KMS-11 (cell line): ENCODE results near the gene ADAMTS9.

Experiments
- H2AFZ ChIP-seq: fragments of 200-600 bp; sonication (generic); 2 replicates; pipeline ENCODE4 v1.6.1; 2016; ENCODE audit warnings: antibody characterized with exemption, mixed run types, low read depth
- H3K27ac ChIP-seq: fragments of 200-600 bp; sonication (generic); 2 replicates; pipeline ENCODE4 v1.6.1; 2016; ENCODE audit warnings: mild to moderate bottlenecking, mixed run types
- H3K27me3 ChIP-seq: fragments of 200-600 bp; sonication (generic); 2 replicates; pipeline ENCODE4 v1.6.1; 2017; ENCODE audit warnings: mild to moderate bottlenecking, low read depth, mixed run types, moderate library complexity; ENCODE audit not compliant: insufficient read depth
- H3K36me3 ChIP-seq: fragments of 200-600 bp; sonication (generic); 2 replicates; pipeline ENCODE4 v1.6.1; 2017; ENCODE audit warnings: mild to moderate bottlenecking, mixed run types; ENCODE audit not compliant: insufficient read depth
- H3K4me1 ChIP-seq: fragments of 200-600 bp; sonication (generic); 2 replicates; pipeline ENCODE4 v1.6.1; 2016; ENCODE audit warnings: mild to moderate bottlenecking, low read depth, mixed run types; ENCODE audit not compliant: poor library complexity, severe bottlenecking
- H3K4me2 ChIP-seq: fragments of 200-600 bp; sonication (generic); 2 replicates; pipeline ENCODE4 v1.7.0; 2016; ENCODE audit warnings: mild to moderate bottlenecking, mixed run types
- H3K4me3 ChIP-seq: fragments of 200-600 bp; sonication (generic); IDR thresholded peaks from 2 replicates; pipeline ENCODE4 v1.6.1; 2017; ENCODE audit warnings: low read depth, low read length, mixed read lengths; ENCODE audit not compliant: insufficient read depth
- H3K79me2 ChIP-seq: fragments of 200-600 bp; sonication (generic); 2 replicates; pipeline ENCODE4 v1.6.1; 2016; ENCODE audit warnings: low read depth, mixed run types; ENCODE audit not compliant: insufficient read depth
- H3K9ac ChIP-seq: fragments of 200-600 bp; sonication (generic); 2 replicates; pipeline ENCODE4 v1.6.1; 2016; ENCODE audit warnings: mild to moderate bottlenecking, mixed run types
- H4K20me1 ChIP-seq: fragments of 200-600 bp; sonication (generic); 2 replicates; pipeline ENCODE4 v1.6.1; 2016; ENCODE audit warnings: mild to moderate bottlenecking, mixed run types; ENCODE audit not compliant: insufficient read depth
- CTCF ChIP-seq: fragments of 200-600 bp; sonication (generic); conservative IDR thresholded peaks from 2 replicates; pipeline ENCODE4 v1.6.1; 2017; ENCODE audit warnings: low read depth, mild to moderate bottlenecking, antibody characterized with exemption, low read length, moderate library complexity, mixed read lengths

The ADAMTS9 gene

GRCh38 chr3:64508140-64508539 lies 179.7 kb downstream of the ADAMTS9 start:
- Histone ChIP-seq H4K20me1 (no peaks in the 10 kb centered on the region), H3K4me3 (no peak overlapping the region), H2AFZ (no peak overlapping the region), H3K79me2 (no peaks in the 10 kb centered on the region), H3K27ac (no peak overlapping the region), H3K36me3 (no peaks in the 10 kb centered on the region), H3K27me3 (no peaks in the 10 kb centered on the region), H3K4me1 (no peaks in the 10 kb centered on the region), H3K4me2 (no peak overlapping the region), H3K9ac (no peak overlapping the region)
- TF ChIP-seq CTCF, result no peak

- no peak for TF ChIP-seq CTCF
- no peaks in the 10 kb centered on the region for H3K36me3 ChIP-seq
- H3K4me2 ChIP-seq, result no peak overlapping the region
- H3K27me3 ChIP-seq, result no peaks in the 10 kb centered on the region
- H3K27ac ChIP-seq, result no peak overlapping the region
- H3K79me2 ChIP-seq, result no peaks in the 10 kb centered on the region
- no peak overlapping the region for H3K4me3 ChIP-seq
- H3K4me1 ChIP-seq, result no peaks in the 10 kb centered on the region
- H2AFZ ChIP-seq, result no peak overlapping the region
- no peaks in the 10 kb centered on the region for H4K20me1 ChIP-seq
- H3K9ac ChIP-seq, result no peak overlapping the region
Measured at GRCh38 chr3:64506255-64506654, 181.5 kb downstream of the ADAMTS9 start.

- Histone ChIP-seq H3K4me1 (no peaks in the 10 kb centered on the region), H3K36me3 (no peaks in the 10 kb centered on the region), H2AFZ (no peak overlapping the region), H3K9ac (no peak overlapping the region), H3K79me2 (no peaks in the 10 kb centered on the region), H3K27me3 (no peaks in the 10 kb centered on the region), H3K4me3 (no peak overlapping the region), H3K27ac (no peak overlapping the region), H4K20me1 (no peaks in the 10 kb centered on the region), H3K4me2 (no peak overlapping the region)
- TF ChIP-seq CTCF, result no peak
Measured at GRCh38 chr3:64505419-64505818, 182.4 kb downstream of the ADAMTS9 start.

GRCh38 chr3:64502284-64502683 lies 185.5 kb downstream of the ADAMTS9 start:
- Histone ChIP-seq H4K20me1 (no peaks in the 10 kb centered on the region), H3K27ac (no peak overlapping the region), H3K79me2 (no peaks in the 10 kb centered on the region), H3K4me2 (no peak overlapping the region), H3K27me3 (no peaks in the 10 kb centered on the region), H3K9ac (no peak overlapping the region), H2AFZ (no peak overlapping the region), H3K4me3 (no peak overlapping the region), H3K36me3 (no peaks in the 10 kb centered on the region), H3K4me1 (no peaks in the 10 kb centered on the region)
- no peak for TF ChIP-seq CTCF
